Central memory CD8-positive, alpha-beta T cell (primary cell): ENCODE results near the gene RDM1.

Experiments used
- ATAC-seq: fragments of 150-1000 bp; cut with Tn5 transposase; replicated peaks from 2 replicates; pipeline ENCODE4 v1.10.0; 2022; ENCODE audit warnings: mild to moderate bottlenecking, moderate FRiP score, moderate number of reproducible peaks; ENCODE audit not compliant: poor library complexity, severe bottlenecking; ENCODE audit errors: extremely low read depth
- DNase-seq, 2 donors: peaks; one replicate each; pipeline ENCODE4 v3.0.0; 2021; ENCODE audit warnings: low spot score in 2 of 2
- H3K27ac Mint-ChIP-seq: one replicate; pipeline ENCODE4 v1.8.0; 2022; ENCODE audit warnings: low read depth, mild to moderate bottlenecking, moderate library complexity, mixed read lengths
- H3K27me3 Mint-ChIP-seq: one replicate; pipeline ENCODE4 v1.8.0; 2022; ENCODE audit warnings: mixed read lengths
- H3K36me3 Mint-ChIP-seq: one replicate; pipeline ENCODE4 v1.8.0; 2022; ENCODE audit warnings: mild to moderate bottlenecking, moderate library complexity, mixed read lengths; ENCODE audit not compliant: insufficient read depth
- H3K4me1 Mint-ChIP-seq: one replicate; pipeline ENCODE4 v1.8.0; 2022; ENCODE audit warnings: mixed read lengths
- H3K4me3 Mint-ChIP-seq: one replicate; pipeline ENCODE4 v1.8.0; 2022; ENCODE audit warnings: mild to moderate bottlenecking, moderate library complexity, mixed read lengths
- H3K9me3 Mint-ChIP-seq: one replicate; pipeline ENCODE4 v1.8.0; 2022; ENCODE audit warnings: mixed read lengths

Gene RDM1, protein sequence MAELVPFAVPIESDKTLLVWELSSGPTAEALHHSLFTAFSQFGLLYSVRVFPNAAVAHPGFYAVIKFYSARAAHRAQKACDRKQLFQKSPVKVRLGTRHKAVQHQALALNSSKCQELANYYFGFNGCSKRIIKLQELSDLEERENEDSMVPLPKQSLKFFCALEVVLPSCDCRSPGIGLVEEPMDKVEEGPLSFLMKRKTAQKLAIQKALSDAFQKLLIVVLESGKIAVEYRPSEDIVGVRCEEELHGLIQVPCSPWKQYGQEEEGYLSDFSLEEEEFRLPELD

DNA sequence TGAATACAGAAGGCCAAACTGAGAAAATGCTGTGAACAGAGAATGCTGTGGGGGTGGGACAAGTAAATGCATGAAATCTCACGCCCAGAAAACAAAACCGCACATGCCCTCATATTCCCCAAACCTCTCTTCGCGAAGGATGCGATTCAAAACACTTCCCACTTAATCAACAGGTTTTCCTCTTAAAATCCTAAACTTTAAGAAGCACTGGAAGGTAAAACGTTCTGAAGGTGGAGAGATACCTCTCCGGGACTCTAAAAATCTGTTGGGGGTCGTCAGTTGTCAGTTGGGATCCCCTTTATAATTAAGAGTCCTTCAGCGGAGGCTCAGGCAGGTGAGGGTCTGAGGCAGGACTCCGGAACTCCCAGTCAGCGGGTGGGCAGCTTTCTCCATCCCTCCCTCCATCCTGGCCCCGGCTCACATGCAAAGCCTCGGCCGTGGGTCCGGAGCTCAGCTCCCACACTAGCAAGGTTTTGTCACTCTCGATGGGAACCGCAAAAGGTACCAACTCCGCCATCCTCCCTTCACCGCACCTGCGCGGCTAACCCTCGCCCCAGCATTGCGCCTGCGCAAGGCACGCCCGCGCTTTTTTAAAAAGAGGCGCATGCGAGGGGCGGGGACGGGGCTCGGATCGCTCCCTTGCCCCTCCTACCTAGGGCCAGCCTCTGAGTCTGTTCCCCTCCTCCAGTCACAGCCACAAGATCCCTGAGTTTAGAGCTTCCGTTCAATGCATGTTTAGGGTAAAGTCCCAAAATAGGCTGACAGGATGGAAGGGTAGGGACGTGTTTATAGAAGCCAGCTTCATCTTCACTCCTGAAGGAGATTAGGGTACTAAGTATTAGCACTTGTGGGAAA is at the start of gene RDM1:
RDM1 (minus strand) TSS at position 563 of the 855 bp plus-strand sequence; CDS start at position 517, 46 bp downstream.
- DNase-seq (peak; percentile 67 to 74), ATAC-seq (peak; percentile 92)
- H3K4me1 Mint-ChIP-seq = peaks cover 17% of the 10 kb centered on the region
- no peaks in the 10 kb centered on the region for H3K27me3 Mint-ChIP-seq
- peaks cover 5% of the 10 kb centered on the region for H3K36me3 Mint-ChIP-seq
- no peaks in the 10 kb centered on the region for H3K9me3 Mint-ChIP-seq
- peak within 1 kb of the TSS; percentile 87 for H3K4me3 Mint-ChIP-seq
- peak within 1 kb of the TSS; percentile 82 for H3K27ac Mint-ChIP-seq

DNA sequence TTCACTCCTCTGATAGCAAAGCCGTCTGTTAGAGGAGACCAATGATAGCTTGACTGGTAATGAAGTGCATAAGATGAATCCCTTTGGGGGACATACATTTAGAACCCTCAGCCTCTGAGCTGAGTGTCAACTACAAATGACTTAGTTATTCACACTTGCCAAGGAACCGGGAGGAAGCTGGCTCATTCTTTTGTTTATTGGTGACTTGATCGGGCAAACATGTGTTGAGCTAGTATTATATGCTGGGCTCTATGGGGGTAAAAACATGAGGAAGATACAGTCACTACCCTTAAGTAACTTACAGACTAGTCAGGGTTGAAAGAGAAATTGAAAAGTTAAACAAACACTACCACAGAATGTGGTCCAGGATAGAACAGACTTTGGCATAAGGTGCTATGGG is 47.8 kb upstream of the RDM1 start:
- no peak overlapping the region for H3K27ac Mint-ChIP-seq
- DNase-seq = no peak
- ATAC-seq = no peak
- H3K36me3 Mint-ChIP-seq = no peaks in the 10 kb centered on the region
- no peaks in the 10 kb centered on the region for H3K9me3 Mint-ChIP-seq
- peaks cover 13% of the 10 kb centered on the region for H3K4me1 Mint-ChIP-seq
- no peaks in the 10 kb centered on the region for H3K27me3 Mint-ChIP-seq
- H3K4me3 Mint-ChIP-seq = no peak overlapping the region

- Mint-ChIP-seq H3K4me1 (peaks cover 13% of the 10 kb centered on the region), H3K36me3 (no peaks in the 10 kb centered on the region), H3K9me3 (no peaks in the 10 kb centered on the region), H3K27ac (no peak overlapping the region), H3K4me3 (no peak overlapping the region), H3K27me3 (no peaks in the 10 kb centered on the region)
- ATAC-seq (no peak), DNase-seq (no peak)
Measured at GRCh38 chr17:35977509-35977908, 46.9 kb upstream of the RDM1 start.

DNA sequence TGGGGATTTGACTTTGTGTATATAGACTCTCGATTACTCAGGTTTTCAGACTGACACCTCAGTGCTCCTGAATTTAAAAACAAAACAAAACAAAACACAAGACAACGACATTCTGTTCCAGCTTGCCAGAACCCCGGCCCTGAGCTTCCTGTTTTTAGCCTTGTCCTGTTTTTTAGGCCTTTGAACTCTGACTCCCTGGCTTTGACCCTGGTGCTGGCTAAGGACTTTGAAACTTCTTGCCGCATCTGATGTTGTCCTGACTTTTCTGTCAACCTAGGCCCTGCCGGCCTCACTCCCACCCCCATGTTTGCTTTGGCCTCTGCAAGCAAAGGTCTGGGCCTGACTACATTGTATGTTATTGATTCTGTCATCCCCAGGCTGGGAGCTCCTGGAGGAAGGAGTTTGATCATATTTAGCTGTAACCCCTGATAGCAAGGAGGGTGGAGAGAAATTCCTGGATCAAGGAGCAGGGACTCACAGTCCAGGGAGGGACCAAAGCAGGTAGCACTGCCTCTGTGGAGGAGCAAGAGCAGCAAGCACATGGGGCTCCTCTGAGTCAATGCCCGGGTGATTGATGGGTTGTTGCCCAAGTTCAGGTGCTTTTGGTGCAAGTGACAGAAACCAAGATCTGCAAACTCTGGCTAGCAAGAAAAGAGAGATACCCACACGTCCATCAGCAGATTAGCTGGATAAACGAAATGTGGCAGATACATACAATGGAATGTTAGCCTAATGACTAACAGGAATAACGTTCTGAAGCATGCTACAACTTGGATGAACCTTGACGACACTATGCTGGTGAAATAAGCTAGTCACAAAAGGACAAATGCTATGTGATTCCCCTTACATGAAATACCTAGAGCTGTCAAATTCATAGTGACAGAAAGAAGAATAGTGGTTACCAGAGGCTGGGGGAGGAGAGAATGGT is 43.0 kb upstream of the RDM1 start:
- Mint-ChIP-seq H3K4me1 (peaks cover 17% of the 10 kb centered on the region), H3K4me3 (no peak overlapping the region), H3K27me3 (no peaks in the 10 kb centered on the region), H3K9me3 (no peaks in the 10 kb centered on the region), H3K27ac (no peak overlapping the region), H3K36me3 (no peaks in the 10 kb centered on the region)
- ATAC-seq (no peak), DNase-seq (no peak)

DNA sequence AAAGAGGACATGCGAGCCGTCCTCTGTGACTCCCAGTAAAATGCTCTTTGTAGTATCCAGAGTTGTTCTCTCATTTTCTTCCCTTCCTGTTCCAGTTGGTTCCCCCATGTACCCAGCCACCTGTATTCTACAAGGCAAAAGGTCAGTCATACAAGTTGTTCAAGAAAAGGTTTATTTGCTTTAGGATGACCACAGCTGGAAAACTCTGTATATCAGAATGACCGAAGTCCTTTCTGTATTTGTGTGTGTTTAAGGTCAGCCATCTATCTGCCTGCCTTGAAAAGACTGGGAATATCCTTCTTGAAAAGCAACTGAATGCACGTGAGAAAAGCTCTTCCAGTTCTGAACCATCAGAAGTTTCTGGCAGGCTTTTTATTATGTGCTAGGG is 42.4 kb upstream of the RDM1 start:
- Mint-ChIP-seq H3K27me3 (no peaks in the 10 kb centered on the region), H3K27ac (no peak overlapping the region), H3K9me3 (no peaks in the 10 kb centered on the region), H3K36me3 (no peaks in the 10 kb centered on the region), H3K4me1 (peaks cover 17% of the 10 kb centered on the region), H3K4me3 (no peak overlapping the region)
- ATAC-seq = no peak
- no peak for DNase-seq

GRCh38 chr17:35972535-35972934 is 42.0 kb upstream of the RDM1 start:
- Mint-ChIP-seq H3K36me3 (no peaks in the 10 kb centered on the region), H3K4me3 (no peak overlapping the region), H3K27ac (no peak overlapping the region), H3K27me3 (no peaks in the 10 kb centered on the region), H3K4me1 (peaks cover 17% of the 10 kb centered on the region), H3K9me3 (no peaks in the 10 kb centered on the region)
- ATAC-seq (no peak), DNase-seq (no peak)

GRCh38 chr17:35972066-35972465 is 41.5 kb upstream of the RDM1 start:
- DNase-seq (no peak), ATAC-seq (no peak)
- no peaks in the 10 kb centered on the region for H3K9me3 Mint-ChIP-seq
- H3K27ac Mint-ChIP-seq = no peak overlapping the region
- peaks cover 17% of the 10 kb centered on the region for H3K4me1 Mint-ChIP-seq
- no peaks in the 10 kb centered on the region for H3K27me3 Mint-ChIP-seq
- no peak overlapping the region for H3K4me3 Mint-ChIP-seq
- no peaks in the 10 kb centered on the region for H3K36me3 Mint-ChIP-seq

DNA sequence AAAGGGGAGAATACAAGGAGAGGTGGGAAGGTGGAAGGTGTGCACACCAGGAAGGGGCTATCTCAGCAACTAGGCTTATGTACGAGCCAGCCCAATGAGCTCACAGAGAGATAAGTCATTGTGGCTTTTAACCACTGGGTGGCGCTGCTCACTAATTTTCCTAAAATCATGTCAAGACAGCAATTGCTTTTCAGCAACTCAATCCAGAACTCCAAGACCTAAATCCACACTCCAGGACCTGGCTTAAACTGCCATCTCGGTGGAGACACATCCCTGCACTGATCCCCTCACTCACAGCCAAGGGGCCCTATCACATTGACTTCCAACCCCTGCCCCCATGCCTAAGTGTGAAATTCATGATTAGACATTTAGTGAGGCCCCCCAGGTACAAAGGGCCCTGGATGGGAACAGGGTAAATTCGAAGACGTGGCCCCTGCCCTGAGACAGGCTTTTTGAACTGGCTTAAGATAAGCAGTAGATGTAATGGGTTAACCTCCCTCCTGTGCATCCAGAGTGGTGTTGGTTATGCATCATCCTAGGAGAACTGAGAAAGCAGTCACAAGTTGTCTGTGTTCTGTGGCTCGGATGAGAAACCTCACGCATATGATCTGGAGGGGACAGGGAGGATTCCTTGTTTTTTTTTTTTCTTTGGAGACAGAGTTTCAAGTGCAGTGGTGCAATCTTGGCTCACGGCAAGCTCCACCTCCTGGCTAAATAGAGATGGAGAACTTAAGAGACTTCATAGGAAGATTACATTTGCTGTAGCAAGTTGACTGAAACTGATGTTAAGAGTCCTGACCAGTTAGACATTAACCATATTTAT is 39.2 kb upstream of the RDM1 start:
- peak; percentile 71 to 74 for DNase-seq

DNA sequence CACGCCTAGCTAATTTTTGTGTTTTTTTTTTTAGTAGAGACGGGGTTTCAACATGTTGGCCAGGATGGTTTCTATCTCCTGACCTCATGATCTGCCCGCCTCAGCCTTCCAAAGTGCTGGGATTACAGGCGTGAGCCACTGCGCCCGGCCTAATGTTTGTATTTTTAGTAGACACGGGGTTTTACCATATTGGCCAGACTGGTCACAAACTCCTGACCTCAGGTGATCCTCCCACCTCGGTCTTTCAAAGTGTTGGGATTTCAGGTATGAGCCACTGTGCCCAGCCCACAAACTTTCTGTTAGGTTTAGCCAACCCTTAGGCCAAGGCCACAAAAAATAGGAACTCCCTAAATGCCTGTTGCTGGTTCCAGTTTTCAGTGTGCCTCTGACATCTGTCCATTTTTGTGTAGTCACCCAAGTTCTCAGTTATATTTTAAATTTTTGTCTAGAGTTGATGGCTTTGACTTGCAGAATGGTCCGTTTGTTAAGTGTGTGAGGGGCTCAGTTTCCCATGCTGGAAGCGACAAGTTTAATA is 38.0 kb upstream of the RDM1 start:
- ATAC-seq (no peak), DNase-seq (no peak)
- no peaks in the 10 kb centered on the region for H3K9me3 Mint-ChIP-seq
- peaks cover 9% of the 10 kb centered on the region for H3K4me1 Mint-ChIP-seq
- H3K27me3 Mint-ChIP-seq = no peaks in the 10 kb centered on the region
- no peaks in the 10 kb centered on the region for H3K36me3 Mint-ChIP-seq
- no peak overlapping the region for H3K4me3 Mint-ChIP-seq
- H3K27ac Mint-ChIP-seq = no peak overlapping the region

More for the DNA sequence above, 39.2 kb upstream of the RDM1 start:
- no peaks in the 10 kb centered on the region for H3K36me3 Mint-ChIP-seq
- no peak overlapping the region for H3K4me3 Mint-ChIP-seq
- peaks cover 9% of the 10 kb centered on the region for H3K4me1 Mint-ChIP-seq
- no peaks in the 10 kb centered on the region for H3K9me3 Mint-ChIP-seq
- no peaks in the 10 kb centered on the region for H3K27me3 Mint-ChIP-seq
- H3K27ac Mint-ChIP-seq = no peak overlapping the region
- ATAC-seq = peak; percentile 67

DNA sequence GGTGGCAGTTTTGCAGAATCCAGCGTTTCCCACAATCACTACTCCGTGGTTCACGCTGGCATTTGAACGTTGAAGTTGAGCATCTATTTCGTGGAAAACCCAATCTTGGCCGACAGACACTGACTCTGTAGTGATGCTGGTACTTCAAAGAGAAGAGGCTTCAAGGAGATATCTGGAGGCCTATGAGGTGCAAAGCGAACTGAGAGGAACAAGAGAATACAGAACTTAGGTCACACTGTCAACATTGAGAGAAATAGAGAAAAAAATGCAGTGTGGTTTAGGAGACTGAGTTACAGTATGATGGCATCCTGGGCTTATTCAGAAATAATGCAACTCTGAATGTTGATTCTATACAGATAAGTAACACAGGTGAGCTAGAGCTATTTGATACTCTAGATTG is 34.7 kb upstream of the RDM1 start:
- ATAC-seq (no peak), DNase-seq (no peak)
- H3K27me3 Mint-ChIP-seq = no peaks in the 10 kb centered on the region
- H3K4me3 Mint-ChIP-seq = no peak overlapping the region
- H3K36me3 Mint-ChIP-seq = no peaks in the 10 kb centered on the region
- H3K9me3 Mint-ChIP-seq = no peaks in the 10 kb centered on the region
- peaks cover 9% of the 10 kb centered on the region for H3K4me1 Mint-ChIP-seq
- H3K27ac Mint-ChIP-seq = no peak overlapping the region

- no peak for DNase-seq
- H3K4me3 Mint-ChIP-seq = no peak overlapping the region
- H3K27ac Mint-ChIP-seq = no peak overlapping the region
- no peaks in the 10 kb centered on the region for H3K36me3 Mint-ChIP-seq
- no peak for ATAC-seq
- no peaks in the 10 kb centered on the region for H3K9me3 Mint-ChIP-seq
- no peaks in the 10 kb centered on the region for H3K27me3 Mint-ChIP-seq
- no peaks in the 10 kb centered on the region for H3K4me1 Mint-ChIP-seq
Measured at GRCh38 chr17:35963663-35964062, 33.1 kb upstream of the RDM1 start.
